Thyroid gland (tissue), 4 donors: Measurements from ENCODE around the gene TMC8. TPM values are rescaled to one million over a fixed set of nuclear protein-coding genes. Genes with fewer than 3 reads are reported as not detected.

ENCODE experiments used
- DNase-seq, 2 donors: peaks; one replicate each; pipeline ENCODE4 v3.0.0-alpha.2; 2019
- H3K27ac ChIP-seq, 3 donors: fragments of 200-600 bp; sonication (generic); 1 replicate in 2 of 3; 2 replicates in 1 of 3; pipeline ENCODE4 v1.5.1; 2016 to 2019; ENCODE audit warnings: mild to moderate bottlenecking in 1 of 3, moderate library complexity in 1 of 3
- H3K27me3 ChIP-seq: fragments of 200-600 bp; sonication (generic); one replicate; pipeline ENCODE4 v1.5.1; 2019
- H3K36me3 ChIP-seq, 2 donors: fragments of 200-600 bp; sonication (generic); one replicate each; pipeline ENCODE4 v1.5.1; 2016 to 2019
- H3K4me1 ChIP-seq, 2 donors: fragments of 200-600 bp; sonication (generic); one replicate each; pipeline ENCODE4 v1.5.1; 2017 to 2019
- H3K4me3 ChIP-seq, 3 donors: fragments of 200-600 bp; sonication (generic); replicated peaks in 1 of 3; 1 replicate in 2 of 3; 2 replicates in 1 of 3; pipeline ENCODE4 v1.5.1; 2016; ENCODE audit warnings: mild to moderate bottlenecking in 1 of 3
- H3K9me3 ChIP-seq: fragments of 200-600 bp; sonication (generic); one replicate; pipeline ENCODE4 v1.5.1; 2017
- POLR2A ChIP-seq, 2 donors: fragments of 450-650 bp; IDR thresholded peaks; one replicate each; pipeline ENCODE4 v1.6.1; 2017; ENCODE audit warnings: antibody characterized with exemption in 2 of 2, mild to moderate bottlenecking in 2 of 2, moderate library complexity in 1 of 2
- WGBS, 2 donors: methylation state at CpG; one replicate each; pipeline ENCODE4 v1.1.5; 2017; 5-methylcytosine and 5-hydroxymethylcytosine counted together
- intact Hi-C: fragments of 100-400 bp; cut with DNase I; formaldehyde crosslinking; loops from one replicate; pipeline ENCODE4 v1.15.1; 2023
- total RNA-seq, 4 donors: library from RNA; depleted of rRNA; stranded (reverse); fragments of >200 nt; gene quantifications; one replicate each; pipeline ENCODE4 v1.2.3, GENCODE V29; 2016
- TF ChIP-seq, protein P1 (sequence below), 6 experiments: fragments of 200-600 bp in 3 of 6; fragments of 450-650 bp in 3 of 6; sonication (generic) in 3 of 6; IDR thresholded peaks; one replicate each; pipeline ENCODE4 v1.5.1; 2016 to 2019; ENCODE audit warnings: antibody characterized with exemption in 6 of 6, mild to moderate bottlenecking in 2 of 6, inconsistent platforms in 1 of 6, moderate library complexity in 1 of 6

TMC8 gene
- total RNA-seq, 4 donors from 2014 or later, result 1.4 to 4.7 (median 1.9) TPM

DNA sequence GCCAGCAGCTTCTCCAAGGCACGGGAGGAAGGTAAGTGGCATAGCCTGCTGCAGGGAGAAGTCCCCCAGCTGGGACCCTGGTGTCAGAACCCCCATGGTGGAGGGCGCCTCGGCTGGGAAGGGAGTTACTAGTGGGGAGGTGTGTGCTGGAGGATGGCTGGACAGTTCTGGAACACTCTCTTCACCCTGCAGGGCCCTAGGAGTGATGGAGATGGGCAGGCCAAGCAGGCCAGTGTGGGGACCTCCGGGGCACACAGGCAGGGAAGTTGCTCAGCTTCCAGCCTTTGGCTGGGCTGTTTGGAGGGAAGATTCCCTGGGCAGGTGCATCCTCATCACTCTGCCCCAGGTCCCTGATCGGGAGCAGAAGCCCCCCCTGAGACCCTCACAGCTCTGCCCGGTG is 16.3 kb downstream of the TMC8 start:
- no peaks in the 10 kb centered on the region for H3K27me3 ChIP-seq
- no peak overlapping the region for H3K4me3 ChIP-seq
- DNase-seq, result no peak
- TF ChIP-seq POLR2A (IDR thresholded peaks at IDR 0.05), result no peak
- TF ChIP-seq, protein P1, sequence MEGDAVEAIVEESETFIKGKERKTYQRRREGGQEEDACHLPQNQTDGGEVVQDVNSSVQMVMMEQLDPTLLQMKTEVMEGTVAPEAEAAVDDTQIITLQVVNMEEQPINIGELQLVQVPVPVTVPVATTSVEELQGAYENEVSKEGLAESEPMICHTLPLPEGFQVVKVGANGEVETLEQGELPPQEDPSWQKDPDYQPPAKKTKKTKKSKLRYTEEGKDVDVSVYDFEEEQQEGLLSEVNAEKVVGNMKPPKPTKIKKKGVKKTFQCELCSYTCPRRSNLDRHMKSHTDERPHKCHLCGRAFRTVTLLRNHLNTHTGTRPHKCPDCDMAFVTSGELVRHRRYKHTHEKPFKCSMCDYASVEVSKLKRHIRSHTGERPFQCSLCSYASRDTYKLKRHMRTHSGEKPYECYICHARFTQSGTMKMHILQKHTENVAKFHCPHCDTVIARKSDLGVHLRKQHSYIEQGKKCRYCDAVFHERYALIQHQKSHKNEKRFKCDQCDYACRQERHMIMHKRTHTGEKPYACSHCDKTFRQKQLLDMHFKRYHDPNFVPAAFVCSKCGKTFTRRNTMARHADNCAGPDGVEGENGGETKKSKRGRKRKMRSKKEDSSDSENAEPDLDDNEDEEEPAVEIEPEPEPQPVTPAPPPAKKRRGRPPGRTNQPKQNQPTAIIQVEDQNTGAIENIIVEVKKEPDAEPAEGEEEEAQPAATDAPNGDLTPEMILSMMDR (IDR thresholded peaks at IDR 0.05), result no peak
- no peaks in the 10 kb centered on the region for H3K36me3 ChIP-seq
- intact Hi-C loops, result no loop called here
- H3K27ac ChIP-seq, result no peak overlapping the region
- H3K9me3 ChIP-seq, result no peaks in the 10 kb centered on the region
- 79 to 91% methylated on average over 5 to 6 of the region's 6 CpGs for WGBS, 2 donors
- peaks cover 20 to 29% of the 10 kb centered on the region in 2 donors for H3K4me1 ChIP-seq

DNA sequence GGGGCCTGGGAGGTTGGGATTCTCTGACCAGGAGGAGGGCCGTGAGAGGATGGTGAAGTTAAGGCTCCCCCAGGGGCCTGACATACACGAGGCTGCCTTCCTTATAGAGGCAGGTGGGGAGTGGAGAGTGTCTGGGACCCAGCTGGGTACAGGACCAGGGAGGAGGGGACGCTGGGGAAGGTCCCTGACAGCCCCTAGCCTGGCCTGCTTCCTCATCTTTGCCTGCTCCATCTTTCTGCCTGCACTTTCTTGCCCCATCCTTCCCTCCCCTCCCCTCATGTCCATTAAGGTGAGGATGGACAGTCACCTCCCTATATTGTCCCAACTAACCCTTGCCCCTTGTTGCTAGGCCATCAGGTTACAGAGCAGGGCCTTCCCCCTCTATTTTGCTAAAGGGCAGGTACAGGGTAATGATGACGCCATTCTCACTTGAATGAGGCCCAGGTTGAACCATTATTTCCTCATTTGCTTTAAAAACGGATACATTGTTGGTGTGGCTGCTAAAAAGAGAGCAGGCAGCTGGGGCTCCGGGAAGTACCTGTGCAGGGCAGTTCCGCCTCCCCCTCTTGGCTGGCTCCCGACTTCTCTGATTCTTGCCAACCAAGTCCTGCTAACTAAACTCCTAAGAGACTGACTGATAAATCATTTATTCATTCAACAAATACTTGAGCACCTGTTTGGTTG is 16.9 kb downstream of the TMC8 start:
- no peak overlapping the region for H3K4me3 ChIP-seq
- H3K27ac ChIP-seq, result no peak overlapping the region
- no peaks in the 10 kb centered on the region for H3K36me3 ChIP-seq
- H3K4me1 ChIP-seq, result peaks cover 20 to 23% of the 10 kb centered on the region in 2 donors
- TF ChIP-seq, protein P1 (IDR thresholded peaks at IDR 0.05), result no peak
- TF ChIP-seq POLR2A (IDR thresholded peaks at IDR 0.05), result no peak
- H3K27me3 ChIP-seq, result no peaks in the 10 kb centered on the region
- no peak for DNase-seq
- WGBS, 2 donors, result 77 to 79% methylated on average over 8 of the region's 8 CpGs
- intact Hi-C loops, result no loop called here
- H3K9me3 ChIP-seq, result no peaks in the 10 kb centered on the region

DNA sequence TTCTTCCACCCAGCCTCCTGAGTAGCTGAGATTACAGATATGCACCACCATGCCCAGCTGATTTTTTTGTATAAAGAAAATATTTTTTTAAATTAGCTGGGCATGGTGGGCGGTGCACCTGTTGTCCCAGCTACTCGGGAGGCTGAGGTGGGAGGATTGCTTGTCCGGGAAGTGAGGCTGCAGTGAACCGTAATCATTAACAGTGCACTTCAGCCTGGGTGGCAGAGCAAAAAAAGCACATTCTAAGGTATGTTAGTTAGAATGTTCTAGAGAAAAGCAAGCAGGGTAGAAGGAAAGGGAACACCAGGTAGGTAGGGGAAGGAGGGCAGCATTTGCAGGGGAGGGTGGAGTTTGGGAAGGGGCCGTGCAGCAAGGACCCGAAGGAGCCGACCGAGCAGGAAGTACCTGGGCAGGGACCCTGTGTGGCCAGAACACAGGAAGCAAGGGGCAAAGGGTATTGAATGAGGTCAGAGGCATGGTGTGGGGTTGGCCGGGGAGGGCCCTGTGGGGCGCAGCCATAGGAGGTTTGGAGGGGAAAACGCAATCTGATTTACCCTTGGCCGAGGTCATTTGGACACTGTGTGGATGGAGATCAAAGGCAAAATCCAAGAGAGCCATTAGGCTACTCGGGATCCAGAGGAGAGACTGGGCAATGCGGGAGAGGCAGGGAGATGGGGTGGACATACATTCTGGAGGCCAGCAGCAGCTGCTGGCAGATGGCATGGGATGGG is 17.9 kb downstream of the TMC8 start:
- intact Hi-C loops, result no loop called here
- H3K9me3 ChIP-seq, result no peaks in the 10 kb centered on the region
- no peak overlapping the region for H3K27ac ChIP-seq
- DNase-seq, result no peak
- H3K4me3 ChIP-seq, result no peak overlapping the region
- H3K4me1 ChIP-seq, result peaks cover 20% of the 10 kb centered on the region in 2 donors
- H3K36me3 ChIP-seq, result no peaks in the 10 kb centered on the region
- TF ChIP-seq POLR2A (IDR thresholded peaks at IDR 0.05), result no peak
- TF ChIP-seq, protein P1 (IDR thresholded peaks at IDR 0.05), result no peak
- WGBS, 2 donors, result 75 to 79% methylated on average over 14 of the region's 14 CpGs
- no peaks in the 10 kb centered on the region for H3K27me3 ChIP-seq

DNA sequence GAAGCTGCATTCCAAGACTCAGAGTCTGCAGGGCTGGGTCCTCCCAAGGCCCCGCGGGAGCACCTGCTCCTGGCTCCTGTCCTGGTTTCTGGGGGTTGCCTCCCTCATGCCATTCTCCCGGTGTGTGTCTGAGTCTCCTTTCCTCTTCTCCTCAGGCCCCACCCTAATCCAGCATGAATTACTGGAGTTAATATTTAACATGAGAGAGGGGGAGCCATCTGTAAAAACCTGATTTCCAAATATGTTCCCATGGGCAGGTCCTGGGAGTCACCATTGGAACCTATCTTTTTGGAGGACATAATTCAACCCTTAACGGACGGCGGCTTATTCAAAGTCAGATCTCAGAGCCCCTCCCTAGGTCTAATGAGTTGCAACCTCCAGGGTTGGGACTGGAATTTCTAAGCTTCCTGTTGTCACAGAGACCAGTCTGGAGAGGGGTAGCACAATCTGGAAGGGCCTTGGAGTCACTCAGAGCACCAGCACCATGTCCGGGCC is 21.0 kb downstream of the TMC8 start:
- Histone ChIP-seq H3K4me1 (no peaks in the 10 kb centered on the region), H3K27ac (no peak overlapping the region), H3K9me3 (no peaks in the 10 kb centered on the region), H3K4me3 (no peak overlapping the region), H3K27me3 (no peaks in the 10 kb centered on the region), H3K36me3 (no peaks in the 10 kb centered on the region)
- intact Hi-C loops, result no loop called here
- WGBS, 2 donors, result 59 to 61% methylated on average over 7 of the region's 7 CpGs
- TF ChIP-seq POLR2A (IDR thresholded peaks at IDR 0.05), result no peak
- TF ChIP-seq, protein P1 (IDR thresholded peaks at IDR 0.05), result no peak
- DNase-seq, result no peak
